ENCODE results near the gene CTNNBL1.

DNA sequence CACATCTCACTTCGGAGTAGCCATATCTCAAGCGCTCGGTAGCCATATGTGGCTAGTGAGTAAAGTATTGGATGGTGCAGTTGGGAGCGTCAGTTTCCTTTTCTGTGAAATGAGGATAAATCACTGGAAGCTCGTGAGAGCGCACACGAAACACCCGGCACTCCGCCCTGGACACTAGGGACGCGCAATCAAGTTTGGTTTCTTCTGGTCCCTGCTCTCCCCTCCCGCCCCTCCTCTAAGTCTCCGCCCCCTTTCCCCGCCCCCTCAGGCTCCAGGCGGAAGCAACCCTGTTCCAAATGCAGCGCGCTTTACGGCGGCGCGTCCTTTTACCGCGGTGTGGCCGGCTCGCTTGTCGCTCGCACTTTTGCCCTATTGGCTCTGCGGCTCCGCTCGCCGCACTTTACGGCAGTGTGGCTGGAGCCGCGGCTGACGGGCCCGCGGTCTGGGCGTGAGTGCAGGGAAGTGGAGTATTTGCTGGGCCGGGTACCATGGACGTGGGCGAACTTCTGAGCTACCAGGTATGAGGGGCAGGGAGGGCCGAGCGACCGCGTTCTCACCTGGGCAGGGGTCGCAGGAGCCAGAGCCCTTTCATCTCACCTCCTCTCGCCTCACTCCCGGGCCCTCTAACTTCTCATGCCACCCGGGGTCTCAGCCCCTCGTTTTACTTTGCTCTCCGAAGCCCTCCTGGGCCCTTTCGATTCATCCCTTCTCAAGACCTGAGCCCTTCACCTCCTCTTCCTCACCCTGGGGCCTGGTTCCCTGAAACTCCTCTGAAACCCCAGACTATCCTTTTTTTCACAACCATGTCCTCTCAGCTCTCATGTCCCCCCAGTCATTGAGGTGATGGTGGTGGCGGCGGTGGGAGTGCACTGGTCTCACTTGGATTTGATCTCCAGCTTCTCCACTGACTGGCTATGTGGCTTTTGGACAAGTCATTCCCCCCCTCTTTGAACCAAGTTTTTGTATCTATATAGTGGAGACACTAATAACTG is at the start of gene CTNNBL1:
- TF ChIP-seq POLR2AphosphoS5 (IDR thresholded peaks at IDR 0.05; ENCODE audit: low read depth, low read length), result peak; percentile 90
- TF ChIP-seq ZFX (IDR thresholded peaks at IDR 0.05), result peak; percentile 76
- no peak for TF ChIP-seq SRF (IDR thresholded peaks at IDR 0.05; ENCODE audit: low read depth)
- no peak; the same call in 1 of the 2 replicates for TF ChIP-seq SIN3A (IDR thresholded peaks at IDR 0.05; ENCODE audit: low read depth)
- TF ChIP-seq RAD21 (IDR thresholded peaks at IDR 0.05; ENCODE audit: low read depth), result no peak
- TF ChIP-seq ZNF274 (IDR thresholded peaks at IDR 0.05; ENCODE audit: low read depth, low read length), result no peak
- TF ChIP-seq, protein P1, sequence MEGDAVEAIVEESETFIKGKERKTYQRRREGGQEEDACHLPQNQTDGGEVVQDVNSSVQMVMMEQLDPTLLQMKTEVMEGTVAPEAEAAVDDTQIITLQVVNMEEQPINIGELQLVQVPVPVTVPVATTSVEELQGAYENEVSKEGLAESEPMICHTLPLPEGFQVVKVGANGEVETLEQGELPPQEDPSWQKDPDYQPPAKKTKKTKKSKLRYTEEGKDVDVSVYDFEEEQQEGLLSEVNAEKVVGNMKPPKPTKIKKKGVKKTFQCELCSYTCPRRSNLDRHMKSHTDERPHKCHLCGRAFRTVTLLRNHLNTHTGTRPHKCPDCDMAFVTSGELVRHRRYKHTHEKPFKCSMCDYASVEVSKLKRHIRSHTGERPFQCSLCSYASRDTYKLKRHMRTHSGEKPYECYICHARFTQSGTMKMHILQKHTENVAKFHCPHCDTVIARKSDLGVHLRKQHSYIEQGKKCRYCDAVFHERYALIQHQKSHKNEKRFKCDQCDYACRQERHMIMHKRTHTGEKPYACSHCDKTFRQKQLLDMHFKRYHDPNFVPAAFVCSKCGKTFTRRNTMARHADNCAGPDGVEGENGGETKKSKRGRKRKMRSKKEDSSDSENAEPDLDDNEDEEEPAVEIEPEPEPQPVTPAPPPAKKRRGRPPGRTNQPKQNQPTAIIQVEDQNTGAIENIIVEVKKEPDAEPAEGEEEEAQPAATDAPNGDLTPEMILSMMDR (IDR thresholded peaks at IDR 0.05 in 2 of 3, conservative IDR thresholded peaks at IDR 0.05 in 1 of 3; ENCODE audit: borderline replicate concordance in 1 of 3, insufficient read depth in 1 of 3, low read depth in 2 of 3, low read length in 2 of 3), result 0 out of 6 replicates have a peak, but pooled peaks of 1 of the 3 experiments have one; percentile 6
- peak; percentile 6 for TF ChIP-seq YY1 (IDR thresholded peaks at IDR 0.05; ENCODE audit: extremely low read depth, insufficient replicate concordance, low read depth, low read length)
- TF ChIP-seq REST (IDR thresholded peaks at IDR 0.05; ENCODE audit: low read depth), result no peak

All from HCT116 (cell line).